Right cardiac atrium (tissue), 5 donors: ENCODE results near the gene OLFML3. TPM values are rescaled to one million over a fixed set of nuclear protein-coding genes. Genes with fewer than 3 reads are reported as not detected.

Experiments used
- ATAC-seq, 2 donors: fragments of 200-7000 bp; cut with Tn5 transposase; one replicate each; pipeline versions ENCODE4 v1.8.0 to v1.9.1; 2020; ENCODE audit warnings: moderate library complexity in 2 of 2, mild to moderate bottlenecking in 1 of 2
- DNase-seq, 3 donors: peaks; one replicate each; pipeline ENCODE4 v3.0.0-alpha.2; 2020
- H3K27ac ChIP-seq: one replicate; pipeline ENCODE4 v1.5.1; 2013; ENCODE audit warnings: mild to moderate bottlenecking, low read length, control low read depth, moderate library complexity
- H3K27me3 ChIP-seq: one replicate; pipeline ENCODE4 v1.6.1; 2013; ENCODE audit not compliant: control insufficient read depth, insufficient read depth
- H3K4me1 ChIP-seq: one replicate; pipeline ENCODE4 v1.6.1; 2013; ENCODE audit warnings: low read length; ENCODE audit not compliant: control insufficient read depth, insufficient read depth
- H3K4me3 ChIP-seq: one replicate; pipeline ENCODE4 v1.5.1; 2013; ENCODE audit warnings: low read length, control low read depth
- H3K9me3 ChIP-seq: one replicate; pipeline ENCODE4 v1.6.1; 2013; ENCODE audit warnings: low read length; ENCODE audit not compliant: control insufficient read depth
- WGBS: extraction: QIAGEN DNeasy Blood & Tissue Kit; methylation state at CpG from one replicate; pipeline ENCODE4 v1.1.7; 2013; 5-methylcytosine and 5-hydroxymethylcytosine counted together
- intact Hi-C, 4 donors: fragments of 100-400 bp; cut with DNase I; formaldehyde crosslinking; loops; one replicate each; pipeline versions ENCODE4 v1.11.0 to v1.14.0; 2022 to 2023
- polyA plus RNA-seq: library from polyadenylated mRNA; stranded (reverse); fragments of 200-250 nt; gene quantifications from one replicate; pipeline ENCODE4 v1.2.3, GENCODE V29; 2013
- total RNA-seq, 4 donors: library from RNA; stranded (reverse); fragmentation: NEBNext Ultra II Directional; extraction: Animal tissue kit (Norgen Biotek cat#: 25700); gene quantifications; one replicate each; pipeline ENCODE4 v1.2.1, GENCODE V29; 2021
- donor health status: healthy with polysubstance abuse.
- donor health status: DM: no; HTN: yes; CAD: no.
- donor health status: DM: no; HTN: no; CAD: no.
- donor health status: DM: no; HTN: yes; CAD: no; lungs with severe emphysema.
- donor health status: DM: yes; HTN: yes; CAD: no.

OLFML3 gene
- total and polyA plus RNA-seq, 5 donors: 25.8 to 33.9 (median 31.1) TPM

DNA sequence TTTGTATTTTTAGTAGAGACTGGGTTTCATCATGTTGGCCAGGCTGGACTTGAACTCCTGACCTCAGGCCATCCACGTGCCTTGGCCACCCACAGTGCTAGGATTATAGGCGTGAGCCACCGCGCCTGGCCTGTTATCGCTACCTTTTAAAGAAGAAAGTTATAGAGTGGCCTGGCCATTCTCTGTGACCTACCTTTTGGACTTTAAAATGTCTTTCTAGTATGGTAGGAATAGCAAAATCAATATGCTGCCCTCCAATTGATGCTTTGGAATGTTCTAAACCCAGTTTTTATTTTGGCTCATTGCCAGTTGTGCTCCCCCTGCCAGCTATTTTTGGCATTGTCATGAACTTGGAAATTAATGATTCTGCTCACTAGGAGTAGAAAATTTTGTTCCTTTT is 30.3 kb upstream of the OLFML3 start:
- DNase-seq (peak in 1 of 3 donors; percentile 52), ATAC-seq (no peak)

DNA sequence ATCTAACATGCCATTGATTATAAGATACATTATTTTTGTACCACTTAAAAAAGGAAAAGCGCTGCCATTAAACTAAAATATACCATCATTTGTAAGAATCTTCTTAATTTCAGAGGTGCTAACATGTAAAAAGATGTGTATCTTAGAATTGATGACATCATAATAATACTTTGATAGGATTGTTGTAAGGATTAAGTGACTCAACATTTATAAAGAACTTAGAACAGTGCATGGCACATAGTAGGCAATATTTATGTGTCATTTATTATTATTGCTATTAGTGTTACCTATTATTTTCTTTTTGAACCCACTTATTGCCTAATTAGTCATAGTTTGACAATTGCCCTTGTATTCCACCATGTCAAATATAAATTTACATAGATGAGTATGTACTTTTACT is 28.4 kb upstream of the OLFML3 start:
- Histone ChIP-seq H3K4me3 (no peak overlapping the region), H3K27ac (no peak overlapping the region), H3K9me3 (no peaks in the 10 kb centered on the region), H3K4me1 (peaks cover 2% of the 10 kb centered on the region), H3K27me3 (no peaks in the 10 kb centered on the region)
- DNase-seq: no peak
- WGBS: 100% methylated on average over 1 of the region's 1 CpG
- intact Hi-C loops: no loop called here
- ATAC-seq: no peak

More for the DNA sequence above, 30.3 kb upstream of the OLFML3 start:
- WGBS: 68% methylated on average over 5 of the region's 5 CpGs
- no peaks in the 10 kb centered on the region for H3K27me3 ChIP-seq
- H3K4me3 ChIP-seq: no peak overlapping the region
- H3K9me3 ChIP-seq: no peaks in the 10 kb centered on the region
- H3K4me1 ChIP-seq: peaks cover 2% of the 10 kb centered on the region
- intact Hi-C loops: no loop called here
- no peak overlapping the region for H3K27ac ChIP-seq

DNA sequence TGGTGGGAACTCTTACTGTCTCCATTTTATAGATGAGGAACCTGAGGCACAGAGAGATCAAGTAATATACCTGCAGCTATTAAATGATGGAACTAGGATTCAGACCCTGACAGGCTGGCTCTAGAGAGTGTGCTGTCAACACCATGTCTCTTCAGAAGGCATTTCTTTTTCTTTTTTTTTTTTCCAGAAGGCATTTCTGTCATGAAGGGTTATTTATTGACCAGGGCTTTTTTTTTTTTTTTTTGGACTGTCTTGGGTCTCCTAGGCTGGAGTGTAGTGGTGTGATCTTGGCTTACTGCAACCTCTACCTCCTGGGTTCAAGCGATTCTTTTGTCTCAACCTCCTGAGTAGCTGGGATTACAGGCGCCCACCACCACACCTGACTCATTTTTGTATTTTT is 27.6 kb upstream of the OLFML3 start:
- ATAC-seq (no peak), DNase-seq (no peak)
- WGBS: 85% methylated on average over 2 of the region's 2 CpGs
- H3K4me1 ChIP-seq: no peaks in the 10 kb centered on the region
- H3K9me3 ChIP-seq: no peaks in the 10 kb centered on the region
- H3K27ac ChIP-seq: no peak overlapping the region
- intact Hi-C loops: no loop called here
- no peaks in the 10 kb centered on the region for H3K27me3 ChIP-seq
- no peak overlapping the region for H3K4me3 ChIP-seq

DNA sequence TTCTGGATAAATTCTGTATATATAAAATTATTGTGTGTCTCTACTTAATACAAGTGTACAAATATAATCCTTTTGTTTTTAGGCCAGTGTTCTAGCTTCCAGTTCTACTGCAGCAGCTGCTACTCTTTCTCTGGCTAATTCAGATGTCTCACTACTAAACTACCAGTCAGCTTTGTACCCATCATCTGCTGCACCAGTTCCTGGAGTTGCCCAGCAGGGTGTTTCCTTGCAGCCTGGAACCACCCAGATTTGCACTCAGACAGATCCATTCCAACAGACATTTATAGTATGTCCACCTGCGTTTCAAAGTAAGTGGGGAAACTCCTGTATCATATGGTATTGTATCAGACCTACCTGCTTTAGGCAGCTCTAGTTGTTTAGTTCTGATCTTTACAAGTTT is 21.3 kb upstream of the OLFML3 start:
- Histone ChIP-seq H3K4me1 (no peaks in the 10 kb centered on the region), H3K4me3 (no peak overlapping the region), H3K27me3 (no peaks in the 10 kb centered on the region), H3K27ac (no peak overlapping the region), H3K9me3 (no peaks in the 10 kb centered on the region)
- 83% methylated on average over 1 of the region's 1 CpG for WGBS
- DNase-seq (no peak), ATAC-seq (no peak)
- intact Hi-C loops: no loop called here

DNA sequence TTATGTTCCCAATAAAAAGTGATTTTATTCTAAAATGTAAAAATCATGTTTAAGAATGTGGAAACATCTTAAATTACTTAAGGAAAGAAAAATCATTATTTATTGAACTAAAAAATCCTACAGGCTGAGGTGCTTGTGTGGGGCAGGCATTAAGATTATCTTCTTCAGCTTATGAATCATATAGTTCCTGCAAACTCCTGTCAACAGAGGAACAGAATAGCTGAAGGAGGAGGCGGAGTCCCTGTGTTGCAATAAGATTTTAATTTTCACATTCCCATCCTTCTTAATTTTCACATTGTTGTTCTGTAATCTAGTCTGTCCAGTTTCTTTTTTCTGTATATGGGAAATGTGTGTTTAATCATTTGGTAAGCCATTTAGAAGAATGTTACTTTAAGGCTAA is 20.6 kb upstream of the OLFML3 start:
- ATAC-seq (no peak), DNase-seq (no peak)
- intact Hi-C loops: no loop called here
- Histone ChIP-seq H3K4me3 (no peak overlapping the region), H3K27me3 (no peaks in the 10 kb centered on the region), H3K4me1 (no peaks in the 10 kb centered on the region), H3K9me3 (no peaks in the 10 kb centered on the region), H3K27ac (no peak overlapping the region)
- 94% methylated on average over 1 of the region's 1 CpG for WGBS

DNA sequence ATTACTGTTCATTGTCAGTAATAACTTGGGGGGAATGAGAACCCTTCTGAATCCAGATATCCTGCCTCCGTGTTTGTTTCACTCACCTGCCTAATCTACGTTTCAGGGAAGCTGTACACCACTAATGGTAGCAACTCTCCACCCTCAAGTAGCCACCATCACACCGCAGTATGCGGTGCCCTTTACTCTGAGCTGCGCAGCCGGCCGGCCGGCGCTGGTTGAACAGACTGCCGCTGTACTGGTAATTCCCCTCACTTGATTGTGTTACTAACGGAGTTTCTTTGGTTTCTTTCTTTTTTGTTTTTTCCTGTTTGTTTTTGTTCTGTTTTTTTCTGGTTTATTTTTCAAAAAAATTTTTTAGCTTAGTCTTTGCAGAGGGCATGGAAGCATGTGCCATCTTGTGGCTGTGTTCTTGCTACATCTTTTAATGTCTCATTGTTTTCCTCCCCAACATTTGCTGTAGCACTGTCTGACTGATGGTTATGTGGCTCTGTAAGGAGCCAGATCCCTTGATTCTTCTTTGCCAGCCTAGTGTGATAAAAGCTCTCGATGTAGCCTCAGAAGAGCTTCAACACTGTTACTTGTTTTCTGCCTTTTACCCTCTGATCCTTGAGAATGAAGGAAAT is 15.9 kb upstream of the OLFML3 start:
- Histone ChIP-seq H3K4me1 (no peaks in the 10 kb centered on the region), H3K27me3 (no peaks in the 10 kb centered on the region), H3K4me3 (no peak overlapping the region), H3K9me3 (no peaks in the 10 kb centered on the region), H3K27ac (no peak overlapping the region)
- ATAC-seq: no peak
- intact Hi-C loops: no loop called here
- DNase-seq: no peak
- 90% methylated on average over 12 of the region's 12 CpGs for WGBS

DNA sequence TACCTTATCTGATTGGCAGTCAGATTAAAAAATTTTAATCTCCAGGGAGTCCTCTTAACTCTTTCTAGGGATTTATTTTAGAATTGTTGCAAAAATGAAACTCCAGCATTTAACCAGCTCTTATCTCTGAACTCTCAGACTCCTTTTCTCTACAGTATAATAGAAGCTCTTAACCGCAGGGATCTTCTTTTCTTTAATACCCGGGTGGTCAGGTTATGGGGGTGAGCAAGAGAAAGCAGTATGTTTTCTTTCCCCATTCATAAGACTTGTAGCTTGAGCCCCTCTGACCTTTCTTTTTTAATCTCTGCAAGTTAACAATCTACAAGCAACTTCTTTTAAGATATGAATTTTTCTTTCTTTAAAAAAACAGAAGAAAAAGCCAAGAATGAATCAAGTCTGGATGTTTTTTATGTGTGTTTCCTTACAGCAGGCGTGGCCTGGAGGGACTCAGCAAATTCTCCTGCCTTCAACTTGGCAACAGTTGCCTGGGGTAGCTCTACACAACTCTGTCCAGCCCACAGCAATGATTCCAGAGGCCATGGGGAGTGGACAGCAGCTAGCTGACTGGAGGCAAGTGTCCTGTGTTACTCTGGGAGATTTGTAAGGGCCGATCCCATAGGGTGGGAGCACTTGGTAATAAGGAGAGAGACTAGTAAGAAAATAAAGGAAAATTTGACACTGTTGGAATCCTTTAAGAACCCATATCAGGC is 13.4 kb upstream of the OLFML3 start:
- H3K4me1 ChIP-seq: no peaks in the 10 kb centered on the region
- no peaks in the 10 kb centered on the region for H3K9me3 ChIP-seq
- intact Hi-C loops: no loop called here
- H3K27me3 ChIP-seq: no peaks in the 10 kb centered on the region
- DNase-seq (peak in 1 of 3 donors; percentile 50), ATAC-seq (peak in 1 of 2 donors; percentile 52)
- no peak overlapping the region for H3K27ac ChIP-seq
- WGBS: 91% methylated on average over 4 of the region's 4 CpGs
- H3K4me3 ChIP-seq: no peak overlapping the region

DNA sequence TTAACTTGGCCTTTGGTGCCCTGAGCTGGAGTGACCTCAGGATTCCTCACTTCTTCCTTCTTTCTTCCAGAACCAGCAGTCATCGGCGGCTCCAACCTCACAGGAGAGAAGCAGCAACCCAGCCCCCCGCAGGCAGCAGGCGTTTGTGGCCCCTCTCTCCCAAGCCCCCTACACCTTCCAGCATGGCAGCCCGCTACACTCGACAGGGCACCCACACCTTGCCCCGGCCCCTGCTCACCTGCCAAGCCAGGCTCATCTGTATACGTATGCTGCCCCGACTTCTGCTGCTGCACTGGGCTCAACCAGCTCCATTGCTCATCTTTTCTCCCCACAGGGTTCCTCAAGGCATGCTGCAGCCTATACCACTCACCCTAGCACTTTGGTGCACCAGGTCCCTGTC is 6.3 kb upstream of the OLFML3 start:
- DNase-seq (peak in 1 of 3 donors; percentile 53), ATAC-seq (peak; percentile 20 to 25)
- H3K27ac ChIP-seq: no peak overlapping the region
- WGBS: 88% methylated on average over 9 of the region's 9 CpGs
- H3K4me3 ChIP-seq: no peak overlapping the region
- peaks cover 4% of the 10 kb centered on the region for H3K4me1 ChIP-seq
- no peaks in the 10 kb centered on the region for H3K9me3 ChIP-seq
- intact Hi-C loops: no loop called here
- H3K27me3 ChIP-seq: no peaks in the 10 kb centered on the region

DNA sequence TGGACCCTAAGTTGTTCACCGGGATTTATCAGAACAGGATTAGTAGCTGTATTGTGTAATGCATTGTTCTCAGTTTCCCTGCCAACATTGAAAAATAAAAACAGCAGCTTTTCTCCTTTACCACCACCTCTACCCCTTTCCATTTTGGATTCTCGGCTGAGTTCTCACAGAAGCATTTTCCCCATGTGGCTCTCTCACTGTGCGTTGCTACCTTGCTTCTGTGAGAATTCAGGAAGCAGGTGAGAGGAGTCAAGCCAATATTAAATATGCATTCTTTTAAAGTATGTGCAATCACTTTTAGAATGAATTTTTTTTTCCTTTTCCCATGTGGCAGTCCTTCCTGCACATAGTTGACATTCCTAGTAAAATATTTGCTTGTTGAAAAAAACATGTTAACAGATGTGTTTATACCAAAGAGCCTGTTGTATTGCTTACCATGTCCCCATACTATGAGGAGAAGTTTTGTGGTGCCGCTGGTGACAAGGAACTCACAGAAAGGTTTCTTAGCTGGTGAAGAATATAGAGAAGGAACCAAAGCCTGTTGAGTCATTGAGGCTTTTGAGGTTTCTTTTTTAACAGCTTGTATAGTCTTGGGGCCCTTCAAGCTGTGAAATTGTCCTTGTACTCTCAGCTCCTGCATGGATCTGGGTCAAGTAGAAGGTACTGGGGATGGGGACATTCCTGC is 3.9 kb upstream of the OLFML3 start:
- intact Hi-C loops: loop anchor here in 1 of 4 donors (5.0 kb wide), 1 partner anchor 307 kb away; no protein-coding TSS in a partner anchor
- Histone ChIP-seq H3K27ac (no peak overlapping the region), H3K4me3 (no peak overlapping the region), H3K4me1 (peaks cover 4% of the 10 kb centered on the region), H3K9me3 (no peaks in the 10 kb centered on the region), H3K27me3 (no peaks in the 10 kb centered on the region)
- 61% methylated on average over 4 of the region's 4 CpGs for WGBS
- ATAC-seq (no peak), DNase-seq (no peak)

DNA sequence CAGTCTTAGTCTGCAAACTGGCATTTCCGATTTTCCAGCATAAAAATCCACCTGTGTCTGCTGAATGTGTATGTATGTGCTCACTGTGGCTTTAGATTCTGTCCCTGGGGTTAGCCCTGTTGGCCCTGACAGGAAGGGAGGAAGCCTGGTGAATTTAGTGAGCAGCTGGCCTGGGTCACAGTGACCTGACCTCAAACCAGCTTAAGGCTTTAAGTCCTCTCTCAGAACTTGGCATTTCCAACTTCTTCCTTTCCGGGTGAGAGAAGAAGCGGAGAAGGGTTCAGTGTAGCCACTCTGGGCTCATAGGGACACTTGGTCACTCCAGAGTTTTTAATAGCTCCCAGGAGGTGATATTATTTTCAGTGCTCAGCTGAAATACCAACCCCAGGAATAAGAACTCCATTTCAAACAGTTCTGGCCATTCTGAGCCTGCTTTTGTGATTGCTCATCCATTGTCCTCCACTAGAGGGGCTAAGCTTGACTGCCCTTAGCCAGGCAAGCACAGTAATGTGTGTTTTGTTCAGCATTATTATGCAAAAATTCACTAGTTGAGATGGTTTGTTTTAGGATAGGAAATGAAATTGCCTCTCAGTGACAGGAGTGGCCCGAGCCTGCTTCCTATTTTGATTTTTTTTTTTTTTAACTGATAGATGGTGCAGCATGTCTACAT is 2.5 kb upstream of the OLFML3 start:
- H3K4me3 ChIP-seq: no peak overlapping the region
- H3K4me1 ChIP-seq: peaks cover 4% of the 10 kb centered on the region
- H3K27ac ChIP-seq: peak overlapping the region; percentile 17
- 41% methylated on average over 4 of the region's 4 CpGs for WGBS
- ATAC-seq: peak in 1 of 2 donors; percentile 25
- no peaks in the 10 kb centered on the region for H3K27me3 ChIP-seq
- intact Hi-C loops: loop anchor here in 1 of 4 donors (5.0 kb wide), 1 partner anchor 306 kb away; no protein-coding TSS in a partner anchor
- peak in 2 of 3 donors; percentile 54 to 70 for DNase-seq
- no peaks in the 10 kb centered on the region for H3K9me3 ChIP-seq

DNA sequence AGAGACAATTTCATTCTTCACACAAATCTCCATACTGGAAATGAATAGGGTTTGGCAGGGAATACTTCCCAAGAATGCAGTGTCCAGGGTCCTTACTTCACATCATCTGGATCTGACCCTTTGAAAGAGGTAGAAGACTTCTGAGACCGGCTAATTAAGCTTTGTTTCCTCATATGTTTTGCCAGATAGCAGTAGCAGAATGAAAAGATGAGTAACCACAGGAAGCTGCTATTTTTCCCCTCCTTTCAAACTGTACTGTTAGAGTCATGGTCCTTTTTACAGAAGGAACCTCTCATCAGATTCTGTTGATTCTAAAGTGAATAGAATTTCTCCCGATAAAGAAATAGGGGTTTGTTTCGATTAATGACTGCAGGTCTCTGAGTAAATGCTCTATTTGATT is 1.4 kb upstream of the OLFML3 start:
- H3K9me3 ChIP-seq: no peaks in the 10 kb centered on the region
- DNase-seq: no peak
- intact Hi-C loops: loop anchor here in 3 of 4 donors (2.0 to 5.0 kb wide), 2 partner anchors 304 to 305 kb away; no protein-coding TSS in a partner anchor
- no peak for ATAC-seq
- no peaks in the 10 kb centered on the region for H3K27me3 ChIP-seq
- peaks cover 6% of the 10 kb centered on the region for H3K4me1 ChIP-seq
- 75% methylated on average over 3 of the region's 3 CpGs for WGBS
- no peak overlapping the region for H3K4me3 ChIP-seq
- H3K27ac ChIP-seq: no peak overlapping the region
